ENCODE results near the gene EOLA1.
"Not testable (repeated sequence)": the region's sequence is repeated elsewhere in the genome, so short reads cannot be mapped to it uniquely, and the experiment has no call there.

Gene EOLA1

GRCh38 chrX:149540621-149541520 is at the start of gene EOLA1:
TSS of gene EOLA1 (plus strand) at chrX:149541012. CDS start at chrX:149545631, 4,619 bp downstream.
- no peak for DNase-seq (ENCODE audit: low spot score)

- no peak for DNase-seq (ENCODE audit: low spot score)
Measured at GRCh38 chrX:149491812-149492211, 49.0 kb upstream of the EOLA1 start.

- no peak for DNase-seq (ENCODE audit: low spot score)
Measured at GRCh38 chrX:149493567-149494562, 46.9 kb upstream of the EOLA1 start.

GRCh38 chrX:149494844-149495565 is 45.8 kb upstream of the EOLA1 start:
- no peak for DNase-seq (ENCODE audit: low spot score)

DNA sequence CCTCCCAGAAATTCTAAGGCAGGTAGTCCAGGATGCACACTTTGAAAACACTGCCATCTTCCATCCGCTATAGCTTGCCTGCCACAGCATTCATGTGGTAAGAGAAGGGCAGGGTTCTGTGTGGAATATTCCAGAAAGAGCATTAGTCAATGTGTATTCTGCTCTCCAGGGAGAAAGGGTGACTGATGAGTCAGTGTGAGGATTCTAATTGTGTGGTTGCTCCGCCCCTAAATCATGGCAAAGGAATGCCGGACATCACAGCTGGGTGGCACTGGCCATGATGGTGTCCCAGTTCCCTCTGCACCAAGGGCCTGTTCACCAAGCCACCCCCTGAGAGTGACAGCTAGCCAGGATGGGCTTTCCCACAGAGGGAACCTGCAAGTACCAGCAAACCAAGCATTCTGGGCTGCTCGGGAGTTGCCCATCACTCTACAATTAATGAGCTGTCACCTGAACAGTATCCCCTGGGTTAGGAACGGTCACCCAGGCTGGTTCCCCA is 45.2 kb upstream of the EOLA1 start:
- no peak for DNase-seq (ENCODE audit: low spot score)

DNA sequence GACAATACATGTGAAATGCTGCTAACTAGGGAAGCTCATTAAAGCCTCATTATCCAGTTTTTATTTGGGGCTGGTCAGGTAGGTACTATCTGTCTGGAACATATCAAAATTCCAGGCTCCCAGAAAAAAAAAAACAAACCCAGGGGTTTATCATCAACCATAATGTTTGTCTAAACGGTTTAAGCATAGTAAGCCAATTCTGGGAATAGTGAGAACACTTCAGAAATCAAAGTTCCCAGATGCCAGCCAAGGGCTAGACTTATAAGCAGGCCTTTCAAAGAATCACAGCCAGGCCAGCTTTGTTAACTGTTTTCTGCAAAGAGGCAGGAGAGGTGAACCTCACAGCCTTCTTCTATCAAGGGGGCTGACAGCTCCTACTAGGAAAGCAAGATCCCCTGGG is 43.8 kb upstream of the EOLA1 start:
- no peak for DNase-seq (ENCODE audit: low spot score)

DNA sequence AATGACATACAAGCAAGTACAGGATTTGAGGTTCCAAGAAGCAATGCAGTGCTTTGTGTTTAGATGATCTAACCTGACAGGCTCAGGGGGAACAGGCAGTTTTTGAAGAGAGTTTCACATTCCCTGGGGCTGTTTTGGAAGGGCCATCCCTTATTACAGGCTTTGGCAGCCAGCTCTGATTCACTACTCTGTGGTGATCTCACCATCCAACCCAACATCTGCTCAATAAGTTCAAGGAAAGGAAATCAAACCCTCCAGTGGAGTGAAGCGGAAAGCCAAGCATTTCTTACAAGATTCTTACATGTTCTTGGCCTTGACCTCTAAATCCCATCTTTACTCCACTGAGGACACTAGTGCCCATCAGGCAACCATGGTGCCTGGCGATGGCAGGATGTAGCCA is 43.2 kb upstream of the EOLA1 start:
- no peak for DNase-seq (ENCODE audit: low spot score)

GRCh38 chrX:149498767-149499166 is 42.0 kb upstream of the EOLA1 start:
- no peak for DNase-seq (ENCODE audit: low spot score)

GRCh38 chrX:149499766-149500165 is 41.0 kb upstream of the EOLA1 start:
- DNase-seq (ENCODE audit: low spot score), result no peak

DNA sequence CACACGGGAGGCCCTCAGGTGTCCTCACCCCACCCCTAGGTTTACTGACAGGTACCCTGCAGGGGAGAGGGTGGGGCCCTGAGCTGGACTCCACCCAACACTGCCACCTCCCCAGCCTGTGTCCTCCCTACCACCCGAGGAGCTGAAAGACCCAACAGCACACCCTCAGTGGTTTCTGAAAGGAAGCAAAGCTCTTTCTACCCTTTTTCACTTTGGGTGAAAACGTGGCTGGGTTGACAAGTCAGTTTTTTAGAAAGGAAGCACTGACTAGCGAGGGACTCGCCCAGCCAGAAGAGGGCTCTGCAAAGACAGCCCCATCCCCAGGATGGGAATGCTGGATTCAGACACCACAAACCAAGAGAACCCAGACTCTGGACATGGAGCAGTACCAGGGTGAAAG is 37.9 kb upstream of the EOLA1 start:
- DNase-seq (ENCODE audit: low spot score), result not testable (repeated sequence)

DNA sequence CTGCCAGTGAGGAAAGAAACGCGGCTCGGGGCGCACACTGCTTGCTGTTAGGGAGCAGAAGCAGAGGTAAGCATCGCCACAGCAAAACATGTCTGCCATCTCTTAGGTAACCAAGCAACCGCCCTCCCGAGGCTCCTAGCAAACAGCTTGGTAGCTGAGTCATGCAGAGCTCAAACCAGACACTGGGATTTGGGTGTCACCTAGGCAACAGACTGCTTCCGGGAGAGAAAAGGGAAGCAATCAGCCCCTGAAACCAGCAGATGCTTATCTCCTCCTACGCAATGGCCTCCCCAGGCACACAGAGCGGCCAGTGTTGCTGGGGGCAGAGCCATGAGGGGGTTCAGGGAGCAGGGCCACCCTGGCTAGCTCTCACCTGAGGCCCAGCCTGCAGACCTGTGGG is 37.4 kb upstream of the EOLA1 start:
- DNase-seq (ENCODE audit: low spot score), result not testable (repeated sequence)

DNA sequence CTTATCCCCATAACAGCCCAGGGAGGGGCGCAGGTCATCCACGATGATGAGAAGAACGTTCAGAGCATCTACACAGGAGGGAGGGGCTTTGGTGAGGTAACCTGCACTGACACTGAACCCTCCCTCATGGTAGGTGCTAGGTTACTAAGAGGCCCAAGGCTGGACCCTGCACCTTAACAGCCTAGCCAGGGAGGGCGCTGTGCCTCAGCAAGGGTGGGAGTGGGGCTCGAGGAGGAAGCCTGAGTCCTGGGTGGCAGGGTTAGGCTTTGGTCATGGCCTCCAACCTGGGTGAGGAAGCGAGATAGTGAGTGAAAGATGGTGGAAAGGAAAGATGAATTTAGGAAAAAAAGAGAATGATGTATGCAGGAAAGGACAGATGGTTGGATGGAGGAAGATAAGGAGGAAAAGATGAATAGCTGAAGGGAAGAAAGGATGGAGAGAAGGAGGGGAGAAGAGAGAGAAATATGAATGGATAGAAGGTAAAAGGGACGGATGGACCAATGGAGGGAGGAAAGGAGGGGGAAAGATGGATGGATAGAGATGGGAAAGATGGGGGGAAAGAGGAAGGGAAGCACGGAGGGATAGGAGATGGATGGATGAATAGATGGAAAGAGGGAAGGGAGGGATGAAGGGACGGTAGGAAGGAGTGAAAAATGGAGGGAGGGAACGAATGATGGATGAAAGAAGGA is 36.4 kb upstream of the EOLA1 start:
- DNase-seq (ENCODE audit: low spot score), result peak; percentile 54

GRCh38 chrX:149504915-149505651 is 35.7 kb upstream of the EOLA1 start, which contains the start of gene IDS:
TSS of gene IDS (minus strand) at chrX:149505306. CDS start at chrX:149505137, 169 bp downstream.
- peak; percentile 87 for DNase-seq (ENCODE audit: low spot score)

GRCh38 chrX:149505671-149506070 is 35.1 kb upstream of the EOLA1 start:
- DNase-seq (ENCODE audit: low spot score), result no peak

DNA sequence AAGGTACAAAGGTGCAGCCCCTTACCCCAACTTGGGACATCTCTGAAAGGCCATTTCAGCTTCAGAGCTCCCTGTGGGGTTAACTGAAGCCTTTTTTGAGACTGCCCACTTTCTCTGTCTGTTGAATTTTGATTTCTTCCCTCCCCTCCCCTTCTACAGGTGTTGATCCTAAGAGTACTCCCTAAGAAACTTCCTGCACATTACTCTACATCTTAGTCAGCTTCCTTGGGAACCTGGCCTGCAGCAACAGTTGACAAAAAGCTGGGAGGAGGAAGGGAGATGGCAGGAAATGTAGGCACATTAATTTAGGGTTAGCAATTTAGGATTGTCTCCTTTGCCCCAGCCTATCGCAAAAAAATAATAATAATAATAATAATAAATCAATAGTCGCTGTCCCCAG is 34.5 kb upstream of the EOLA1 start:
- no peak for DNase-seq (ENCODE audit: low spot score)

GRCh38 chrX:149508467-149508866 is 32.3 kb upstream of the EOLA1 start:
- no peak for DNase-seq (ENCODE audit: low spot score)

GRCh38 chrX:149510386-149510785 is 30.4 kb upstream of the EOLA1 start:
- no peak for DNase-seq (ENCODE audit: low spot score)

DNA sequence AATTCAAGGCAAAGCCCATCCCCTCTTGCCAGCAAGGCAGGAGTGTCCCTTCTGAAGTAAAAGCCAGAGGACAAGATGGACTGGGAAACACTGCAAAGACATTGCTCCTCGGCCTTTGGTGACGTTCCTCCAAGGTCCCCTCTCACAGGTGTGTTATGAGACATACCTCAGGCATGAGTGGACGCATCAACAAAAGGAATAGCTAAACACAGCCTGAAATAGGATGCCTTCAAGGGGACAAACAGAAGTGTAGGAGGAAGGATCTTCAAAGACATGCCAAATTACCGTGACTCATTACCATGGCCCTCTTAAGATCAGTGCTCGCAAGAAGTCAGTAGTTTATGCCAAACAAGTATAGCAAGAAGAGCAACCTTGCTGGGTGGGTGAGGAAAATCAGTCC is 29.7 kb upstream of the EOLA1 start:
- no peak for DNase-seq (ENCODE audit: low spot score)

DNA sequence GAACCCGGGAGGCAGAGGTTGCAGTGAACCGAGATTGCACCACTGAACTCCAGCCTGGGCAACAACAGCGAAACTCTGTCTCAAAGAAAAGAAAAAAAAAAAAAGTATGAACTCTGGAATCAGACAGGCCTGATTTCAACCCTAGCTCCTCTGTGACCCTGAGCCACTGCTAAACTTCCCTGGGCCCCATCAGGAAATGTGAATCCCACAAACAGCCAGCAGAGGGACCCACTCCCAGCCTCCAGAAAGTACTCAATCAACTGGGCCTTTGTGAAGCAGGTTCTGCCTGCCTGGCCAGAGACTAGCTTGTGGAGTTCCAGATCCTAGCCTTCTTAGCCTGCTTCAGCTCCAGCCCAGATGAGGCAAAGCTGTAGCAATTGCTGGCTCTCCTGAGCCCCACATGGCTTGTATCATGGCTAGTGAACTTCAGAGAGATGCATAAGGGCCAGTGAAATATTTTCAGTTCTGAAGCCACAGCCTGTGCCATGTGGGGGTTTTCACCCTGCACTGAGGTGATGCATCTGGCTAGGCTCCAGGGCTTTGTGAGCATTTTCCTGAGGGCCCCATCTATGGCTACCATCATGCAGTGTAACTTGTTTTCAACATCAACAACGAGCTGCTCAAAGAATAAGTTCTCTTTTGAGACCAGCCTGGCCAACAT is 28.5 kb upstream of the EOLA1 start:
- peak; percentile 60 for DNase-seq (ENCODE audit: low spot score)
